Fibroblast of lung (primary cell): ENCODE data around the gene C1QTNF1. TPM values are rescaled to one million over a fixed set of nuclear protein-coding genes. Genes with fewer than 3 reads are reported as not detected.

ENCODE experiments used
- DNase-seq, 2 donors: peaks; one replicate each; pipeline versions ENCODE4 v3.0.0 to v3.0.0-alpha.2; 2010; ENCODE audit warnings: low read depth in 2 of 2
- H2AFZ ChIP-seq: 2 replicates; pipeline ENCODE4 v1.5.1; 2012; ENCODE audit warnings: low read length, control low read depth, inconsistent platforms
- H3K27ac ChIP-seq: 2 replicates; pipeline ENCODE4 v1.5.1; 2011; ENCODE audit warnings: low read length, control low read depth; ENCODE audit not compliant: insufficient read depth
- H3K27me3 ChIP-seq: 2 replicates; pipeline ENCODE4 v1.5.1; 2011; ENCODE audit warnings: mild to moderate bottlenecking, low read length; ENCODE audit not compliant: control insufficient read depth, insufficient read depth
- H3K36me3 ChIP-seq: 2 replicates; pipeline ENCODE4 v1.5.1; 2011; ENCODE audit warnings: low read length; ENCODE audit not compliant: control insufficient read depth, insufficient read depth
- H3K4me1 ChIP-seq: 2 replicates; pipeline ENCODE4 v1.5.1; 2011; ENCODE audit warnings: low read length; ENCODE audit not compliant: control insufficient read depth, insufficient read depth; ENCODE audit errors: extremely low read depth
- H3K4me2 ChIP-seq: 2 replicates; pipeline ENCODE4 v1.5.1; 2011; ENCODE audit warnings: low read length, control low read depth; ENCODE audit not compliant: insufficient read depth; ENCODE audit errors: extremely low read depth
- H3K4me3 ChIP-seq, 4 experiments: fragments of 200-600 bp in 1 of 4; sonication (generic) in 1 of 4; replicated peaks in 1 of 4; 2 replicates each; pipeline ENCODE4 v1.5.1; 2011 to 2016; ENCODE audit warnings: low read length in 4 of 4, low read depth in 3 of 4, mild to moderate bottlenecking in 3 of 4, control low read depth in 2 of 4, inconsistent platforms in 1 of 4, mixed read lengths in 1 of 4; ENCODE audit not compliant: insufficient read depth in 1 of 4; ENCODE audit errors: control extremely low read depth in 1 of 4
- H3K79me2 ChIP-seq: 2 replicates; pipeline ENCODE4 v1.5.1; 2012; ENCODE audit warnings: mild to moderate bottlenecking, low read length, inconsistent platforms; ENCODE audit not compliant: control insufficient read depth, insufficient read depth
- H3K9ac ChIP-seq: 2 replicates; pipeline ENCODE4 v1.5.1; 2011; ENCODE audit warnings: mild to moderate bottlenecking, low read length, control low read depth; ENCODE audit not compliant: insufficient read depth
- H3K9me3 ChIP-seq: 2 replicates; pipeline ENCODE4 v1.5.1; 2012; ENCODE audit warnings: low read depth, low read length; ENCODE audit not compliant: control insufficient read depth, insufficient read depth
- H4K20me1 ChIP-seq: 2 replicates; pipeline ENCODE4 v1.5.1; 2011; ENCODE audit warnings: low read length; ENCODE audit not compliant: control insufficient read depth, insufficient read depth; ENCODE audit errors: extremely low read depth
- CTCF ChIP-seq, 2 donors: IDR thresholded peaks in 1 of 2; conservative IDR thresholded peaks in 1 of 2; 1 replicate in 1 of 2; 2 replicates in 1 of 2; pipeline ENCODE4 v1.5.1; 2011 to 2012; ENCODE audit warnings: low read length in 2 of 2, control low read depth in 1 of 2, inconsistent platforms in 1 of 2, low read depth in 1 of 2, mild to moderate bottlenecking in 1 of 2
- EZH2 ChIP-seq: IDR thresholded peaks from 2 replicates; pipeline ENCODE4 v1.5.1; 2012; ENCODE audit warnings: low read length, control low read depth, mild to moderate bottlenecking; ENCODE audit errors: missing control alignments
- polyA plus RNA-seq, 2 donors: library from polyadenylated mRNA; depleted of rRNA in 1 of 2; stranded (reverse) in 1 of 2; unstranded in 1 of 2; fragments of >200 nt; gene quantifications; 2 replicates each; pipeline ENCODE4 v1.2.1, GENCODE V29; 2011 to 2012; ENCODE audit warnings: missing spikeins in 1 of 2
- total RNA-seq: library from RNA; depleted of rRNA; stranded (reverse); fragments of >200 nt; gene quantifications from 2 replicates; pipeline ENCODE4 v1.2.1, GENCODE V29; 2014

Gene C1QTNF1
- total and polyA plus RNA-seq, 2 donors (not counting 1 experiment from before 2014, with no cell fraction given): 15.0 to 45.2 TPM

DNA sequence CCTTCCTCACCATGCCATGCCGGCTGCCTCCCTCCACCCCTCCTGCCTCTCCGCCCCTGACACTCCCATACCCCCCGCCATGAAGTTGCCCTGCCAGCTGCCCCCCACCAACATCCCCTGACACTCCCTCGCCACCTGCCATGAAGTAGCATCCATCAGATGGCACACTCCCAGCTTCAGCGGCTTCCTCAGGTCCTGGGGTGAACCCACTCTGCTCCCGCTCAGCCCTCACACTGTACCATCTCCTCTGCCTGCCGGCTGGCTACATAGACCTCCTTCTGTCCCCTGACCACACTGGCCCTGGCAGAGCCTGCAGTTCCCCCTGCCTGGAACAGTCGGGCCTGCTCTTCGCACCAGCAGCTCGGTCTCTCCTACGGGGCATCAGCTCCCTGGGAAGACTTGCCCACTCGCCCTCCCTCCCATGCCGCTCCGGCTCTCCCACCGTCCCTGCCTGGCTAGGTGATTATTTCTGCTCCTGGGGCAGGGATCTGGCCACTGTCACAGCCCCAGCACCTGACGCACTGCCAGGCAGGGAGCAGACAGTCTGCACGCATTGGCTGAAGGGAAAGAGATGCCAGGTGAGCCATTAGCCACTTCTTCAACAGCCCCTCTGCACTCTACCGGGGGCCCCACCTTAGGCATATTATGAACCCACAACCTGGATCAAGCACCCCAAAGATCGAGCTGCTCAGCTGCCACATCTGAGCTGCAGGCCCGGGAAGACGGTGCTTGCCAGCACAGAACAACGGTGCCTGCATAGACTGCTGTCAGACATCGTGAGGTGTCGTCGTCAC is 23.4 kb upstream of the C1QTNF1 start:
- Histone ChIP-seq H3K4me2 (no peak overlapping the region), H3K4me3 (no peak overlapping the region), H4K20me1 (no peaks in the 10 kb centered on the region), H3K36me3 (peaks cover 18% of the 10 kb centered on the region), H3K4me1 (no peaks in the 10 kb centered on the region), H3K27ac (no peak overlapping the region), H2AFZ (no peak overlapping the region), H3K9me3 (no peaks in the 10 kb centered on the region), H3K27me3 (no peaks in the 10 kb centered on the region), H3K9ac (no peak overlapping the region), H3K79me2 (peaks cover 56% of the 10 kb centered on the region)
- TF ChIP-seq EZH2 (no peak), CTCF (conservative IDR thresholded peaks at IDR 0.05 in 1 of 2, IDR thresholded peaks at IDR 0.05 in 1 of 2; ENCODE audit: low read depth in 1 of 2, low read length in 2 of 2) (no peak)
- no peak for DNase-seq

- DNase-seq: no peak
- H3K9me3 ChIP-seq: no peaks in the 10 kb centered on the region
- H3K4me3 ChIP-seq: no peak overlapping the region
- H3K9ac ChIP-seq: no peak overlapping the region
- TF ChIP-seq CTCF (conservative IDR thresholded peaks at IDR 0.05 in 1 of 2, IDR thresholded peaks at IDR 0.05 in 1 of 2; ENCODE audit: low read depth in 1 of 2, low read length in 2 of 2): no peak
- no peak for TF ChIP-seq EZH2
- no peak overlapping the region for H3K27ac ChIP-seq
- H3K36me3 ChIP-seq: peaks cover 18% of the 10 kb centered on the region
- H3K79me2 ChIP-seq: peaks cover 63% of the 10 kb centered on the region
- H2AFZ ChIP-seq: no peak overlapping the region
- no peaks in the 10 kb centered on the region for H4K20me1 ChIP-seq
- H3K4me1 ChIP-seq: no peaks in the 10 kb centered on the region
- no peak overlapping the region for H3K4me2 ChIP-seq
- no peaks in the 10 kb centered on the region for H3K27me3 ChIP-seq
These were observed 22.6 kb upstream of the C1QTNF1 start for GRCh38 chr17:79001190-79002020.

DNA sequence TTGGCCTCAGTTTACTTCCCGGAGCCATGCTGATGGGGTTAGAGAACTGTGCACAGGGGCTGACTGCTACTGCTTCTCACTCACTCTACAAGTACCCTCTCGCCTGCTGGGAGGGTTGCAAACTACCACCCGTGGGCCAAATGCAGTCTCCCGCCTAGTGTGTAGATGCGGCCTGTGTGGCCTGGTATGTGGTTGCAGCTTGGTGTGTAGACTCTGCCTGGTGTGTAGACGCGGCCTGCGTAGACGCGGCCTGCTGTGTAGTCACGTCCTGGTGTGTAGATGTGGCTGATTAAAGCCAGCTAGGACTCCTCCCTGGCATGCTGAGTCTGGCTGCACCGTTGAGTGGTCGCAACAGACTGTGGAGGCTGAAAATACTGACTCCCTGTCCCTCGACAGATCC is 21.7 kb upstream of the C1QTNF1 start:
- DNase-seq: no peak
- Histone ChIP-seq H3K27me3 (no peaks in the 10 kb centered on the region), H3K4me3 (no peak overlapping the region), H2AFZ (no peak overlapping the region), H3K4me2 (no peak overlapping the region), H3K9me3 (no peaks in the 10 kb centered on the region), H3K36me3 (peaks cover 12% of the 10 kb centered on the region), H4K20me1 (no peaks in the 10 kb centered on the region), H3K9ac (no peak overlapping the region), H3K79me2 (peaks cover 71% of the 10 kb centered on the region), H3K4me1 (no peaks in the 10 kb centered on the region), H3K27ac (no peak overlapping the region)
- TF ChIP-seq CTCF (conservative IDR thresholded peaks at IDR 0.05 in 1 of 2, IDR thresholded peaks at IDR 0.05 in 1 of 2; ENCODE audit: low read depth in 1 of 2, low read length in 2 of 2) (no peak), EZH2 (no peak)
